ENCODE measurements around the gene SPR. TPM values are rescaled to one million over a fixed set of nuclear protein-coding genes. Genes with fewer than 3 reads are reported as not detected.
A peak's percentile ranks its signal among the peaks of the same experiment; 100 is the strongest.

SPR gene
- total and polyA plus RNA-seq, 9 of the 15 experiments (the other 6 are each of a cell fraction or from before 2014, with no cell fraction given): 7.7 to 38.3 (median 26.3) TPM

- TF ChIP-seq ZFPM2 (CRISPR knock-in tag; IDR thresholded peaks at IDR 0.05) (no peak), CUX1 (CRISPR knock-in tag; IDR thresholded peaks at IDR 0.05) (0 out of 2 replicates have a peak, but pooled peaks have one; percentile 47), ZNF77 (CRISPR knock-in tag; IDR thresholded peaks at IDR 0.05) (no peak), ETV1 (tag; conservative IDR thresholded peaks at IDR 0.05; ENCODE audit: low read depth) (peak; percentile 65), PHB2 (IDR thresholded peaks at IDR 0.05; ENCODE audit: low read depth) (peak; percentile 53; the same call in 1 of the 2 replicates), ZNF134 (CRISPR knock-in tag; conservative IDR thresholded peaks at IDR 0.05) (no peak), RBBP5 (IDR thresholded peaks at IDR 0.05; ENCODE audit: borderline replicate concordance, insufficient read depth, low read length, poor library complexity, severe bottlenecking) (no peak), ZNF124 (CRISPR knock-in tag; IDR thresholded peaks at IDR 0.05) (no peak), CHD2 (IDR thresholded peaks at IDR 0.05; ENCODE audit: low read depth, low read length) (no peak), ZC3H11A (IDR thresholded peaks at IDR 0.05; ENCODE audit: low read depth, low read length) (no peak), CBFA2T3 (IDR thresholded peaks at IDR 0.05) (peak; percentile 97), ZNF277 (CRISPR knock-in tag; IDR thresholded peaks at IDR 0.05; ENCODE audit: borderline replicate concordance) (no peak), HDAC3 (IDR thresholded peaks at IDR 0.05; ENCODE audit: borderline replicate concordance, partially characterized antibody) (peak; percentile 66), CREM (IDR thresholded peaks at IDR 0.05; ENCODE audit: low read depth) (peak; percentile 58), DPF2 (IDR thresholded peaks at IDR 0.05) (peak; percentile 87), HCFC1 (IDR thresholded peaks at IDR 0.05; ENCODE audit: low read depth, low read length) (no peak), SMAD2 (IDR thresholded peaks at IDR 0.05; ENCODE audit: low read depth, low read length) (no peak), NFIC (IDR thresholded peaks at IDR 0.05) (peak; percentile 78), ZNF507 (tag; conservative IDR thresholded peaks at IDR 0.05) (no peak), BCOR (IDR thresholded peaks at IDR 0.05) (peak; percentile 27; the same call in 1 of the 2 replicates), NR1H2 (CRISPR knock-in tag; IDR thresholded peaks at IDR 0.05) (no peak), ZNF57 (CRISPR knock-in tag; IDR thresholded peaks at IDR 0.05) (no peak), MYNN (IDR thresholded peaks at IDR 0.05) (0 out of 2 replicates have a peak, but pooled peaks have one; percentile 29), MYNN (CRISPR knock-in tag; IDR thresholded peaks at IDR 0.05) (no peak), ZNF347 (CRISPR knock-in tag; IDR thresholded peaks at IDR 0.05; ENCODE audit: low read depth) (no peak), TRIM24 (IDR thresholded peaks at IDR 0.05) (peak; percentile 90 to 94), EP300 (IDR thresholded peaks at IDR 0.05; ENCODE audit: low read length) (peak; percentile 80; the same call in 1 of the 2 replicates), KDM1A (IDR thresholded peaks at IDR 0.05) (peak; percentile 68 to 78)
Measured at GRCh38 chr2:72901426-72901825, 14.2 kb downstream of the SPR start (continued).

All from K562 (cell line).